K562 (cell line): ENCODE results near the gene CNR2. TPM values are rescaled to one million over a fixed set of nuclear protein-coding genes. Genes with fewer than 3 reads are reported as not detected.

ENCODE experiments used
- CBX2 ChIP-seq: fragments of 200-600 bp; sonication (generic); IDR thresholded peaks from one replicate; pipeline ENCODE4 v1.6.1; 2012; ENCODE audit warnings: mild to moderate bottlenecking, low read length, inconsistent platforms; ENCODE audit not compliant: insufficient read depth, poor library complexity, severe bottlenecking
- GATAD2B ChIP-seq: fragments of 450-650 bp; IDR thresholded peaks from 2 replicates; pipeline ENCODE4 v1.6.1; 2017; ENCODE audit warnings: mild to moderate bottlenecking, borderline replicate concordance
- HSF4 ChIP-seq: fragments of 250-450 bp; sonication (Bioruptor Pico); IDR thresholded peaks from 2 replicates; pipeline ENCODE4 v2.1.2; 2022; ENCODE audit warnings: mild to moderate bottlenecking, moderate library complexity, borderline replicate concordance
- NFATC3 ChIP-seq: fragments of 450-650 bp; IDR thresholded peaks from 2 replicates; pipeline ENCODE4 v1.6.1; 2017; ENCODE audit warnings: mild to moderate bottlenecking
- NFRKB ChIP-seq: fragments of 450-650 bp; IDR thresholded peaks from 2 replicates; pipeline ENCODE4 v1.6.1; 2016; ENCODE audit warnings: low read depth
- RBM15 ChIP-seq: fragments of 200-400 bp; formaldehyde crosslinking; IDR thresholded peaks from 2 replicates; pipeline ENCODE4 v1.6.1; 2018; ENCODE audit warnings: mild to moderate bottlenecking, low read length, moderate library complexity; ENCODE audit not compliant: insufficient read depth
- SIN3A ChIP-seq, 2 experiments: fragments of 150-350 bp in 1 of 2; IDR thresholded peaks; 2 replicates each; pipeline ENCODE4 v1.6.1; 2011 to 2016; ENCODE audit warnings: borderline replicate concordance in 2 of 2, low read depth in 2 of 2, low read length in 2 of 2, mild to moderate bottlenecking in 2 of 2, moderate library complexity in 2 of 2; ENCODE audit not compliant: control insufficient read depth in 1 of 2
- U2AF1 ChIP-seq: fragments of 200-400 bp; formaldehyde crosslinking; optimal IDR thresholded peaks from 2 replicates; pipeline ENCODE3; 2017; ENCODE audit warnings: mild to moderate bottlenecking, low read depth, low read length, moderate library complexity
- ZNF324 ChIP-seq: fragments of 250-450 bp; sonication (Bioruptor Pico); IDR thresholded peaks from 2 replicates; pipeline ENCODE4 v1.4.0; 2020; ENCODE audit warnings: mild to moderate bottlenecking
- ZSCAN29 ChIP-seq: fragments of 450-650 bp; IDR thresholded peaks from 2 replicates; pipeline ENCODE4 v1.6.1; 2017
- ZZZ3 ChIP-seq: fragments of 450-650 bp; IDR thresholded peaks from 2 replicates; pipeline ENCODE4 v1.6.1; 2016; ENCODE audit warnings: antibody characterized with exemption, mild to moderate bottlenecking, moderate library complexity
- polyA plus RNA-seq, 8 experiments: library from polyadenylated mRNA; depleted of rRNA in 4 of 8; stranded (reverse) in 5 of 8; unstranded in 3 of 8; fragments of >200 nt; fragmentation: Nextera tagmentation in 2 of 8; fragmentation: Illumina TruSeq in 1 of 8; extraction: Ambion mirVana in 2 of 8; extraction: Trizol in 1 of 8; gene quantifications; 2 replicates each; pipeline versions ENCODE4 v1.2.1 to v1.2.3, GENCODE V29; 2011 to 2014; ENCODE audit warnings: inconsistent platforms in 1 of 8, missing spikeins in 1 of 8
- total RNA-seq, 7 experiments: library from RNA; depleted of rRNA in 6 of 7; stranded (reverse); fragments of >200 nt in 6 of 7; fragmentation: Illumina TruSeq in 2 of 7; extraction: Trizol in 2 of 7; gene quantifications; 2 replicates each; pipeline versions ENCODE4 v1.2.1 to v1.2.3, GENCODE V29; 2011 to 2021; ENCODE audit warnings: low replicate concordance in 1 of 7

The CNR2 gene
- total and polyA plus RNA-seq, 9 of the 15 experiments (the other 6 are each of a cell fraction or from before 2014, with no cell fraction given): not detected

GRCh38 chr1:23960291-23961020 is 47.3 kb upstream of the CNR2 start (continued):
- TF ChIP-seq SIN3A (IDR thresholded peaks at IDR 0.05; ENCODE audit: borderline replicate concordance in 2 of 2, control insufficient read depth in 1 of 2, low read depth in 2 of 2, low read length in 2 of 2) (peak in 1 of 2 experiments; percentile 51; a peak in 1 of 4 replicates), CBX2 (no peak), ZZZ3 (no peak), NFRKB (no peak), GATAD2B (0 out of 2 replicates have a peak, but pooled peaks have one; percentile 2), NFATC3 (0 out of 2 replicates have a peak, but pooled peaks have one; percentile 14), HSF4 (CRISPR knock-in tag) (no peak), RBM15 (no peak), U2AF1 (peak; percentile 40), ZSCAN29 (peak; percentile 50; the same call in 1 of the 2 replicates), ZNF324 (CRISPR knock-in tag) (0 out of 2 replicates have a peak, but pooled peaks have one; percentile 2)
